Endothelial cell of umbilical vein (primary cell): ENCODE measurements around the gene C3orf80. TPM values are rescaled to one million over a fixed set of nuclear protein-coding genes. Genes with fewer than 3 reads are reported as not detected.

Experiments used
- BruUV-seq: library from RNA; stranded (reverse); fragments of 400-500 nt; replicated peaks from 2 replicates; lab custom pipeline; 2021; lab: Mats Ljungman, UMichigan
- CTCF ChIA-PET: fragments of 300-600, 350-600 bp; sonication (Branson Sonifier 250); formaldehyde crosslinking; loops from one replicate; lab custom pipeline; 2021; ENCODE audit warnings: antibody characterized with exemption, inconsistent platforms; lab: Charles Lee
- POLR2A ChIA-PET: fragments of 300-600, 350-600 bp; sonication (Branson Sonifier 250); formaldehyde crosslinking; loops from one replicate; lab custom pipeline; 2021; ENCODE audit warnings: antibody characterized with exemption, inconsistent platforms; lab: Charles Lee
- DNase-seq: peaks from one replicate; pipeline ENCODE4 v3.0.0-alpha.2; 2011; ENCODE audit warnings: low read depth, low spot score
- FAIRE-seq: peaks from 2 replicates; lab custom pipeline; 2011; peaks lifted over from hg19 to GRCh38; lab: Jason Lieb, UNC
- H2AFZ ChIP-seq: 2 replicates; pipeline ENCODE4 v1.6.0; 2012; ENCODE audit warnings: low read depth, low read length, control low read depth, inconsistent platforms
- H3K27ac ChIP-seq: 2 replicates; pipeline ENCODE4 v1.5.1; 2011; ENCODE audit warnings: low read depth, mild to moderate bottlenecking, control low read depth, low read length, moderate library complexity; ENCODE audit not compliant: insufficient read depth
- H3K27me3 ChIP-seq, 2 experiments: 2 replicates each; pipeline versions ENCODE4 v1.6.0 to v1.6.1; 2011; ENCODE audit warnings: low read length in 2 of 2, mixed read lengths in 1 of 2; ENCODE audit not compliant: control insufficient read depth in 2 of 2, insufficient read depth in 2 of 2
- H3K36me3 ChIP-seq, 2 experiments: 2 replicates in 1 of 2; 3 replicates in 1 of 2; pipeline ENCODE4 v1.5.1; 2011; ENCODE audit warnings: low read length in 2 of 2, mild to moderate bottlenecking in 1 of 2, moderate library complexity in 1 of 2; ENCODE audit not compliant: control insufficient read depth in 2 of 2, insufficient read depth in 2 of 2; ENCODE audit errors: extremely low read depth in 1 of 2
- H3K4me1 ChIP-seq: 3 replicates; pipeline ENCODE4 v1.5.1; 2011; ENCODE audit warnings: mild to moderate bottlenecking, low read length; ENCODE audit not compliant: control insufficient read depth, insufficient read depth; ENCODE audit errors: extremely low read depth
- H3K4me2 ChIP-seq: 2 replicates; pipeline ENCODE4 v1.6.1; 2011; ENCODE audit warnings: low read length, control low read depth, mixed read lengths; ENCODE audit not compliant: insufficient read depth
- H3K4me3 ChIP-seq, 3 experiments: fragments of 200-600 bp in 1 of 3; sonication (generic), shearing (Covaris generic) in 1 of 3; replicated peaks in 1 of 3; 2 replicates each; pipeline ENCODE4 v1.5.1; 2011 to 2016; ENCODE audit warnings: control low read depth in 3 of 3, low read length in 3 of 3, mild to moderate bottlenecking in 2 of 3, inconsistent platforms in 1 of 3, low read depth in 1 of 3, moderate library complexity in 1 of 3; ENCODE audit not compliant: insufficient read depth in 1 of 3
- H3K79me2 ChIP-seq: 2 replicates; pipeline ENCODE4 v1.6.0; 2012; ENCODE audit warnings: low read length, inconsistent platforms; ENCODE audit not compliant: control insufficient read depth, insufficient read depth
- H3K9ac ChIP-seq: replicated peaks from 2 replicates; pipeline ENCODE3; 2011; ENCODE audit warnings: low read length, control low read depth; ENCODE audit not compliant: insufficient read depth; ENCODE audit errors: extremely low read depth
- H3K9me1 ChIP-seq: replicated peaks from 3 replicates; pipeline ENCODE4 v1.6.0; 2011; ENCODE audit warnings: mild to moderate bottlenecking, low read length; ENCODE audit not compliant: control insufficient read depth, insufficient read depth; ENCODE audit errors: extremely low read depth
- H3K9me3 ChIP-seq: replicated peaks from 2 replicates; pipeline ENCODE4 v1.5.1; 2012; ENCODE audit warnings: low read length, inconsistent platforms; ENCODE audit not compliant: control insufficient read depth, insufficient read depth
- H4K20me1 ChIP-seq: replicated peaks from 2 replicates; pipeline ENCODE3; 2011; ENCODE audit warnings: mild to moderate bottlenecking, low read length; ENCODE audit not compliant: control insufficient read depth, insufficient read depth; ENCODE audit errors: extremely low read depth
- EZH2 ChIP-seq: IDR thresholded peaks from 2 replicates; pipeline ENCODE4 v1.6.1; 2012; ENCODE audit warnings: borderline replicate concordance, low read depth, mild to moderate bottlenecking, moderate library complexity, low read length, inconsistent platforms; ENCODE audit not compliant: severe bottlenecking
- FOS ChIP-seq: IDR thresholded peaks from 2 replicates; pipeline ENCODE4 v1.6.1; 2011; ENCODE audit warnings: mild to moderate bottlenecking, low read length, moderate library complexity, borderline replicate concordance; ENCODE audit not compliant: insufficient read depth
- GATA2 ChIP-seq: IDR thresholded peaks from 2 replicates; pipeline ENCODE4 v1.7.0; 2011; ENCODE audit warnings: low read depth, mild to moderate bottlenecking, moderate library complexity, mixed read lengths, low read length; ENCODE audit not compliant: insufficient read length, insufficient read depth
- JUN ChIP-seq: IDR thresholded peaks from 2 replicates; pipeline ENCODE4 v1.6.1; 2011; ENCODE audit warnings: borderline replicate concordance, low read depth; ENCODE audit not compliant: insufficient read length, insufficient read depth
- MYC ChIP-seq: IDR thresholded peaks from one replicate; pipeline ENCODE4 v1.6.1; 2011; ENCODE audit warnings: mild to moderate bottlenecking, low read depth, low read length
- POLR2A ChIP-seq: IDR thresholded peaks from 2 replicates; pipeline ENCODE4 v1.6.1; 2012; ENCODE audit warnings: low read depth, mild to moderate bottlenecking, control low read depth, low read length
- POLR2AphosphoS5 ChIP-seq: IDR thresholded peaks from 2 replicates; pipeline ENCODE4 v1.6.1; 2012; ENCODE audit warnings: low read depth, mild to moderate bottlenecking, control low read depth, low read length, moderate library complexity; ENCODE audit not compliant: insufficient read depth
- dilution Hi-C: fragments of 300-500 bp; cut with MboI; formaldehyde crosslinking; loops from one replicate; pipeline ENCODE4 v1.15.0; 2019; ENCODE audit warnings: low sequenced_read_pairs; ENCODE audit not compliant: extremely low pct_ligation_motif_present
- intact Hi-C: fragments of 100-400 bp; cut with micrococcal nuclease; formaldehyde crosslinking; loops from one replicate; pipeline ENCODE4 v1.10.0; 2022
- polyA plus RNA-seq, 4 experiments: library from polyadenylated mRNA; depleted of rRNA in 3 of 4; stranded (reverse) in 3 of 4; unstranded in 1 of 4; fragments of >200 nt; gene quantifications; 2 replicates each; pipeline versions ENCODE4 v1.2.1 to v1.2.3, GENCODE V29; 2011 to 2012; ENCODE audit warnings: missing spikeins in 1 of 4
- total RNA-seq: library from RNA; stranded (reverse); gene quantifications from 2 replicates; pipeline ENCODE4 v1.2.3, GENCODE V29; 2021
- TF ChIP-seq, protein P1 (sequence below), 2 donors: IDR thresholded peaks; 1 replicate in 1 of 2; 2 replicates in 1 of 2; pipeline ENCODE4 v1.5.1; 2011; ENCODE audit warnings: low read length in 2 of 2, mild to moderate bottlenecking in 2 of 2, moderate library complexity in 2 of 2, control low read depth in 1 of 2, inconsistent platforms in 1 of 2, low read depth in 1 of 2; ENCODE audit not compliant: insufficient read depth in 1 of 2; ENCODE audit errors: extremely low read depth in 1 of 2

The C3orf80 gene
- total and polyA plus RNA-seq, 2 donors (not counting 3 experiments of a cell fraction or from before 2014, with no cell fraction given): 0.04 TPM; not detected in 1

DNA sequence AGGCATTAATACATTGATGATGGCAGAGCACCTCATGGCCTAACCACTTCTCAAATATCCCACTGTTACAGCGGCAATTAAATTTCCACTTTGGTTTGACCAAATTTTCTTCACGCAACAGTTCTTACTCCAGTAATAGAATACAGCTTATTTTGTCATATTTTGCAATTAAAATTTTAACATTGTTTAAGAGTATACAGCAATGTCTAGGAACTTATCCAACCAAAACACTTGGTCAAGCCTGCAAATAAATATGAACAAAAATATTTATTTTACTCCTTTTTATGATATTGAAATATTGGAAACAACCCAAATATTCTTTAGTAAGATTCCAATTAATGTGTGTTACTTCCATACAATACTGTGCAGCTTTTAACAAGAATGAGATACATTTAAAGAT is 45.3 kb upstream of the C3orf80 start:
- DNase-seq: no peak
- no peak for TF ChIP-seq GATA2
- no peak for TF ChIP-seq JUN
- no peak for TF ChIP-seq POLR2AphosphoS5
- no peak for TF ChIP-seq FOS
- no peak for TF ChIP-seq MYC
- no peak for TF ChIP-seq POLR2A
- TF ChIP-seq, protein P1, sequence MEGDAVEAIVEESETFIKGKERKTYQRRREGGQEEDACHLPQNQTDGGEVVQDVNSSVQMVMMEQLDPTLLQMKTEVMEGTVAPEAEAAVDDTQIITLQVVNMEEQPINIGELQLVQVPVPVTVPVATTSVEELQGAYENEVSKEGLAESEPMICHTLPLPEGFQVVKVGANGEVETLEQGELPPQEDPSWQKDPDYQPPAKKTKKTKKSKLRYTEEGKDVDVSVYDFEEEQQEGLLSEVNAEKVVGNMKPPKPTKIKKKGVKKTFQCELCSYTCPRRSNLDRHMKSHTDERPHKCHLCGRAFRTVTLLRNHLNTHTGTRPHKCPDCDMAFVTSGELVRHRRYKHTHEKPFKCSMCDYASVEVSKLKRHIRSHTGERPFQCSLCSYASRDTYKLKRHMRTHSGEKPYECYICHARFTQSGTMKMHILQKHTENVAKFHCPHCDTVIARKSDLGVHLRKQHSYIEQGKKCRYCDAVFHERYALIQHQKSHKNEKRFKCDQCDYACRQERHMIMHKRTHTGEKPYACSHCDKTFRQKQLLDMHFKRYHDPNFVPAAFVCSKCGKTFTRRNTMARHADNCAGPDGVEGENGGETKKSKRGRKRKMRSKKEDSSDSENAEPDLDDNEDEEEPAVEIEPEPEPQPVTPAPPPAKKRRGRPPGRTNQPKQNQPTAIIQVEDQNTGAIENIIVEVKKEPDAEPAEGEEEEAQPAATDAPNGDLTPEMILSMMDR (IDR thresholded peaks at IDR 0.05; ENCODE audit: extremely low read depth in 1 of 2, insufficient read depth in 1 of 2, low read depth in 1 of 2, low read length in 2 of 2): no peak
- no peak for TF ChIP-seq EZH2
- intact Hi-C loops (no loop called here), dilution Hi-C loops (no loop called here)
- ChIA-PET POLR2A (no interaction called here), CTCF (interaction anchor here (1.0 kb wide), 1 partner anchor 164 kb away, joined by 3 read pairs; no protein-coding TSS in a partner anchor)
- Histone ChIP-seq H3K9me3 (no peaks in the 10 kb centered on the region), H3K36me3 (no peaks in the 10 kb centered on the region), H3K9me1 (no peaks in the 10 kb centered on the region), H3K27ac (no peak overlapping the region), H2AFZ (peak overlapping the region; percentile 73), H3K79me2 (no peaks in the 10 kb centered on the region), H3K4me3 (no peak overlapping the region), H4K20me1 (no peaks in the 10 kb centered on the region), H3K4me2 (peak overlapping the region; percentile 58), H3K9ac (no peak overlapping the region), H3K4me1 (peaks cover 11% of the 10 kb centered on the region), H3K27me3 (no peaks in the 10 kb centered on the region)
- no TSS peak for BruUV-seq
- FAIRE-seq: no peak
